Thyroid gland (tissue), 4 donors: ENCODE data around the gene RBP7. TPM values are rescaled to one million over a fixed set of nuclear protein-coding genes. Genes with fewer than 3 reads are reported as not detected.

Experiments used
- DNase-seq, 2 donors: peaks; one replicate each; pipeline ENCODE4 v3.0.0-alpha.2; 2019
- H3K27ac ChIP-seq, 3 donors: fragments of 200-600 bp; sonication (generic); 1 replicate in 2 of 3; 2 replicates in 1 of 3; pipeline ENCODE4 v1.5.1; 2016 to 2019; ENCODE audit warnings: mild to moderate bottlenecking in 1 of 3, moderate library complexity in 1 of 3
- H3K27me3 ChIP-seq: fragments of 200-600 bp; sonication (generic); one replicate; pipeline ENCODE4 v1.5.1; 2019
- H3K36me3 ChIP-seq, 2 donors: fragments of 200-600 bp; sonication (generic); one replicate each; pipeline ENCODE4 v1.5.1; 2016 to 2019
- H3K4me1 ChIP-seq, 2 donors: fragments of 200-600 bp; sonication (generic); one replicate each; pipeline ENCODE4 v1.5.1; 2017 to 2019
- H3K4me3 ChIP-seq, 3 donors: fragments of 200-600 bp; sonication (generic); replicated peaks in 1 of 3; 1 replicate in 2 of 3; 2 replicates in 1 of 3; pipeline ENCODE4 v1.5.1; 2016; ENCODE audit warnings: mild to moderate bottlenecking in 1 of 3
- H3K9me3 ChIP-seq: fragments of 200-600 bp; sonication (generic); one replicate; pipeline ENCODE4 v1.5.1; 2017
- POLR2A ChIP-seq, 2 donors: fragments of 450-650 bp; IDR thresholded peaks; one replicate each; pipeline ENCODE4 v1.6.1; 2017; ENCODE audit warnings: antibody characterized with exemption in 2 of 2, mild to moderate bottlenecking in 2 of 2, moderate library complexity in 1 of 2
- WGBS, 2 donors: methylation state at CpG; one replicate each; pipeline ENCODE4 v1.1.5; 2017; 5-methylcytosine and 5-hydroxymethylcytosine counted together
- intact Hi-C: fragments of 100-400 bp; cut with DNase I; formaldehyde crosslinking; loops from one replicate; pipeline ENCODE4 v1.15.1; 2023
- total RNA-seq, 4 donors: library from RNA; depleted of rRNA; stranded (reverse); fragments of >200 nt; gene quantifications; one replicate each; pipeline ENCODE4 v1.2.3, GENCODE V29; 2016
- TF ChIP-seq, protein P1 (sequence below), 6 experiments: fragments of 200-600 bp in 3 of 6; fragments of 450-650 bp in 3 of 6; sonication (generic) in 3 of 6; IDR thresholded peaks; one replicate each; pipeline ENCODE4 v1.5.1; 2016 to 2019; ENCODE audit warnings: antibody characterized with exemption in 6 of 6, mild to moderate bottlenecking in 2 of 6, inconsistent platforms in 1 of 6, moderate library complexity in 1 of 6

RBP7 gene
- total RNA-seq, 4 donors from 2014 or later = 7.2 to 39.8 (median 32.8) TPM

DNA sequence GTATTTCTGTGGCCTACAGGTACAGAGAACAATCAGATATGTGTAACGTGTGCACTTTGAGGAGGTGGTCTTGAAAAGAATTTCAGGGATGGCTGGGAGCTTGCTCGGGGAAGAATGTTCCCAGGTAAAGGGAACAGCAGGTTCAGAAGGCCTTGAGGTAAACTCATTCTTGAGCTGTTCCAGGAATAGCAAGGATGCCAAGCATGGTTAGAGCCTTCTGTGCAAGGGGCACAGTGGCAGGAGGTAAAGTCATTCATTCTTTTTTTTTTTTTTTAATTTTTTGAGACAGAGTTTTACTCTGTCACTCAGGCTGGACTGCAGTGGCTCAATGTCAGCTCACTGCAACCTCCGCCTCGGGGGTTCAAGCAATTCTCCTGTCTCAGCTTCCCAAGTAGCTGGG, 45.7 kb downstream of the RBP7 start:
- DNase-seq = no peak
- no peaks in the 10 kb centered on the region for H3K27me3 ChIP-seq
- H3K4me3 ChIP-seq = no peak overlapping the region
- peaks cover 27 to 31% of the 10 kb centered on the region in 2 donors for H3K4me1 ChIP-seq
- no peak overlapping the region for H3K27ac ChIP-seq
- H3K36me3 ChIP-seq = peaks cover 0 to 5% of the 10 kb centered on the region in 2 donors
- no peaks in the 10 kb centered on the region for H3K9me3 ChIP-seq
- TF ChIP-seq, protein P1, sequence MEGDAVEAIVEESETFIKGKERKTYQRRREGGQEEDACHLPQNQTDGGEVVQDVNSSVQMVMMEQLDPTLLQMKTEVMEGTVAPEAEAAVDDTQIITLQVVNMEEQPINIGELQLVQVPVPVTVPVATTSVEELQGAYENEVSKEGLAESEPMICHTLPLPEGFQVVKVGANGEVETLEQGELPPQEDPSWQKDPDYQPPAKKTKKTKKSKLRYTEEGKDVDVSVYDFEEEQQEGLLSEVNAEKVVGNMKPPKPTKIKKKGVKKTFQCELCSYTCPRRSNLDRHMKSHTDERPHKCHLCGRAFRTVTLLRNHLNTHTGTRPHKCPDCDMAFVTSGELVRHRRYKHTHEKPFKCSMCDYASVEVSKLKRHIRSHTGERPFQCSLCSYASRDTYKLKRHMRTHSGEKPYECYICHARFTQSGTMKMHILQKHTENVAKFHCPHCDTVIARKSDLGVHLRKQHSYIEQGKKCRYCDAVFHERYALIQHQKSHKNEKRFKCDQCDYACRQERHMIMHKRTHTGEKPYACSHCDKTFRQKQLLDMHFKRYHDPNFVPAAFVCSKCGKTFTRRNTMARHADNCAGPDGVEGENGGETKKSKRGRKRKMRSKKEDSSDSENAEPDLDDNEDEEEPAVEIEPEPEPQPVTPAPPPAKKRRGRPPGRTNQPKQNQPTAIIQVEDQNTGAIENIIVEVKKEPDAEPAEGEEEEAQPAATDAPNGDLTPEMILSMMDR (IDR thresholded peaks at IDR 0.05) = no peak
- no peak for TF ChIP-seq POLR2A (IDR thresholded peaks at IDR 0.05)
- intact Hi-C loops = no loop called here
- WGBS, 2 donors = 93 to 95% methylated on average over 4 of the region's 4 CpGs

DNA sequence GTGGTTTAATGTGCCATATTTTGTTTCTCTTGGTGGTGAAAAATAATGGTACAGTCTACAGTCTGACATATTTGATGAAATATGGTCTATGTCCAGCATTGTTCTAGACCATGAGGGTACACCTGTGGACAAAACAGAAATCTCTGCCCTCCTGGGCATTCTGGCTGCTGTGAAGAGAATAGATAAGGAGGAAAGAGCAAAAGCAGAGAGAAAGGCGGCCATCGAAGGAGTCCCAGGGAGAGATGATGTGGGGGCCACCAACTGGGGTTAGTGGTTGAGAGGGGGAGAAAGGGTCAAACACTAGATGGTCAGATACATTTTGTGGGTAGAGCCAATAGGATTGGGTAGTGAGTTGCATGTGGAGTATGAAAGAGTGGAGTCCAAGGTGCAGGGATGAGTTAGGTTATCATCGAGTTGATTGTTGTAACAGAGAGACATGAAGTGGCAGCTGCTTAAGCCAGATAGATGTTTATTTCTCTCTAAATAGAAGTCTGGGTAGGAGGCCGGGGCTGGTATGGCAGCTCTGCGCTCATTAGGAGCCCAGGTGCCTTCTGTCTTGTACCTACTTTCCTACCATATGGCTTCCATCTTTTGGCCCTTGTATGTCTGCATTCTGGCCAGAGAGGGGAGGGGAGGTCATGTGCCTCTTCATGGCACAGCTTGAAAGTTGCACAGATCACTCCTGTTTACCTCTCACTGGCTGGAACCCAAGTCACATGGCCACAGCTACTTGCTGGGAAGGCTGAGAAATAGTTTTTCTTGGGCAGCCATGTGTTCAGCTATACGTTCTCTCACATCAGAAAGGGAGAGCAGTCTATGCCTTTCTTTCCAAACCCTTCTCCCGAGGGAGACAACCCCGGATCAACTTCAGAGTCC, 48.7 kb downstream of the RBP7 start:
- Histone ChIP-seq H3K4me1 (peaks cover 25 to 31% of the 10 kb centered on the region in 2 donors), H3K4me3 (no peak overlapping the region), H3K27ac (peak overlapping the region; percentile 43 to 52 (median 50)), H3K36me3 (no peaks in the 10 kb centered on the region), H3K27me3 (no peaks in the 10 kb centered on the region), H3K9me3 (no peaks in the 10 kb centered on the region)
- peak; percentile 38 to 44 for DNase-seq
- TF ChIP-seq, protein P1 (IDR thresholded peaks at IDR 0.05) = no peak
- no peak for TF ChIP-seq POLR2A (IDR thresholded peaks at IDR 0.05)
- intact Hi-C loops = no loop called here
- 61 to 65% methylated on average over 8 of the region's 8 CpGs for WGBS, 2 donors

DNA sequence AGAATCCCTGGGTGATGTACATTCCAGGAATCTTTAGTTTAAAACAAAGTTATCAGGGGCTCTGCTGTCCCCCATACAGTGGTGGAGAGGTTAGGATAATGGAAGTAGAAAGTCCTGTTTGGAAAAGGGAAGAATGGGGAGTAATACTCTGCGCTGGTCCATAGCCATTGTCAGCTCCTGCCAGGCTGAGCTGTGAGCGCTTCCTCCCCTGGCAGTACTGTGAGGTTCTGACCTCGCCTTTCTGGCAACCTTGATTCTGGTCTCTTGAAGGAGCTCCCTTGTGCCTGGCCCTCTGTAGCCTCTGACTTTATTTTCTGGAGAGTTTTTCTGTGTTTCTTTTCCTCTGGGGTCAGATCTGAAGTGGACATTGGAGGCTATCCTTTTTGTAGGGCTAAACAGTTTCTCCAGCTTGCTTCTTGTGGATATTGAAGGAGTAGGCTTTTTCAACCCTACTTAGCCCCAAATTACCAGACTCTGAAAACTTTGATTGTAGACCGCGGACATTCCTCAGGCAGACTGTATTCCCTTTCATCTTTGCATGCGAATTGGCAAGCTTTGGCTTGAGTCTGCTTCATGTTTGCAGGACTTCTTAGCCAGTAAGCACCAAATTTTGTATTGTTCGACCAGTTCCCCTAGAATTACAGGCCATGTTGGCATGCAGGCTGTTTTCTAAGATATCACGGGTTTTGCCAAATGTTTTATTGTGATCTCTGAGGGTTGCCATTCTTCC, 49.5 kb downstream of the RBP7 start:
- Histone ChIP-seq H3K4me1 (peaks cover 25 to 31% of the 10 kb centered on the region in 2 donors), H3K36me3 (no peaks in the 10 kb centered on the region), H3K27ac (peak overlapping the region; percentile 43 to 52 (median 50)), H3K9me3 (no peaks in the 10 kb centered on the region), H3K4me3 (no peak overlapping the region), H3K27me3 (no peaks in the 10 kb centered on the region)
- intact Hi-C loops = no loop called here
- TF ChIP-seq POLR2A (IDR thresholded peaks at IDR 0.05) = no peak
- TF ChIP-seq, protein P1 (IDR thresholded peaks at IDR 0.05) = no peak
- WGBS, 2 donors = 53 to 72% methylated on average over 8 of the region's 8 CpGs
- DNase-seq = peak; percentile 47 to 61

DNA sequence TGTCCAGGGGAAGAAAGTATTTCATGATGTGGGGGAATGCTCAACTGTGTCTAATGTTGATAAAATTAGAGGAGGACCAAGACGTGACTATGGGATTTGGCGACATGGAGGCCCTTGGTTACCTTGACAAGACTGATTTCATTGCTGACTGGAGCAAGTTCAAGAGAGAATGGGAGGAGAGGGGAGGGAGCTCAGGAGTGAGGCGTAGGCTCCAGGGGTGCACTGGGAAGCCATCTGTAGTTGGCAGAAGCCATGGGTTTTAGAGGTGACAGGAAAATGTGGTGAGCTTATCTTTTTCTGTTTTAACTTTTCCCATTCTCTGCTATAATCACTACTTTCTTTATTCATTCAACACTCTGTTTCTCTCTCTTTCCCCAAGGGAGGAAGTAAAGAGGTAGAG, 51.6 kb downstream of the RBP7 start:
- H3K36me3 ChIP-seq = no peaks in the 10 kb centered on the region
- intact Hi-C loops = no loop called here
- DNase-seq = no peak
- no peaks in the 10 kb centered on the region for H3K27me3 ChIP-seq
- H3K9me3 ChIP-seq = no peaks in the 10 kb centered on the region
- H3K4me3 ChIP-seq = no peak overlapping the region
- WGBS, 2 donors = 98% methylated on average over 3 of the region's 3 CpGs
- peaks cover 25 to 31% of the 10 kb centered on the region in 2 donors for H3K4me1 ChIP-seq
- H3K27ac ChIP-seq = no peak overlapping the region
- TF ChIP-seq, protein P1 (IDR thresholded peaks at IDR 0.05) = no peak
- TF ChIP-seq POLR2A (IDR thresholded peaks at IDR 0.05) = no peak

DNA sequence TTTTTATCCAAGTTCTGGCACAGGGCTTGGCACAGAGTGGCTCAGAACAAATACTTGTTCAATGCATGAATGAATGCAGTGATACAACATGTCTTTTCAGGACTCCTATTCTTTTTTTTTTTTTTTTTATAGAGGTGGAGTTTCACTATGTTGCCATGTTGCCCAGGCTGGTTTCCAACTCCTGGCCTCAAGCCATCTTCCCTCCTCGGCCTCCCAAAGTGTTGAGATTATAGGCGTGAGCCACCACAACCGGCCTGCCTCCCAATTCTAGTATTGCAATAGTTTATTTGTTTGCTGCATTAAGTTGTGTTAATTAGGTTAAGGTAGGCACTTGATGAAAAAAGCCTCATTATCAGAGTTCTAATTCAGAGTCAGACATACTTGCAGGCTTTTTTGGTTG, 53.6 kb downstream of the RBP7 start:
- TF ChIP-seq POLR2A (IDR thresholded peaks at IDR 0.05) = no peak
- TF ChIP-seq, protein P1 (IDR thresholded peaks at IDR 0.05) = no peak
- Histone ChIP-seq H3K9me3 (no peaks in the 10 kb centered on the region), H3K4me1 (peaks cover 17 to 27% of the 10 kb centered on the region in 2 donors), H3K36me3 (no peaks in the 10 kb centered on the region), H3K27ac (no peak overlapping the region), H3K4me3 (no peak overlapping the region), H3K27me3 (no peaks in the 10 kb centered on the region)
- intact Hi-C loops = no loop called here
- no peak for DNase-seq
- 88 to 91% methylated on average over 3 of the region's 3 CpGs for whole genome bisulfite sequencing, 2 donors
